ENCODE data around the gene SRRM1. TPM values are rescaled to one million over a fixed set of nuclear protein-coding genes. Genes with fewer than 3 reads are reported as not detected.

Gene SRRM1
- total and polyA plus RNA-seq, 12 donors: 26.0 to 83.0 (median 75.8) TPM

GRCh38 chr1:24713736-24714135 lies 70.6 kb downstream of the SRRM1 start:
- no peak for DNase-seq

DNA sequence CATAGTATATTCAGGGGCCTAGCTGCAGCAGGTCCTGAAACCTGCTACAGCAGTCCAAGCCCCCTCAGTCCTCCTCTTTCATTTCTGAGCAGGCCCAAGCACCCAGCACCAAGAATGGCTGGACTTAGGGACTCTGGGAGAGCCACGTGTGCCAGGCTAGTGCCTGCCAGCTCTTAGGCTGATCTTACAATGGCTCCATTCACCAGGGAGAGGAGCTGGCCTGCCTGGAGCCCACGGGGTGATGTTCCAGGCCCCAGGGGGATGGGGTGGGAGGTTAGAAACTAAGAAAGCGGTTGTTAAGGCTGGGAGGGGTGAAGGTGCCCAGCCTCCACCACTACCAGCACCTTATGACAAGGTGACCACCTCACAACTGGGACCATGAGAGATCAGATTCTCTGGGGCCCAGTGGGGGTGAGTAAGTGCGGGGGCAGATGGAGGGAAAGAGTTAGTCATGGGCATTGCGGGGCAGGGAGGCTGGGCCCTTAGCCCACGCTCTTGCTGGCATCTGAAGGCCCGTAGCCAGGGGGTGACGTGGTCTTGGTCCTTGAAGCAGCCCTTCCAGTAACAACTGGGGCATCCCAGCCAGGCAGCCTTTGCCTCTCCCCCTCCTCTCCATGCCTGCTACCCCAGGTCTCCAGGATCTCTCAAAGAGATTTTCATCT lies 71.9 kb downstream of the SRRM1 start:
- Histone ChIP-seq H3K4me3 (no peak overlapping the region), H3K27me3 (no peaks in the 10 kb centered on the region), H3K4me1 (peaks cover 5 to 37% (median 20%) of the 10 kb centered on the region in 9 donors), H3K36me3 (no peaks in the 10 kb centered on the region), H3K27ac (peak overlapping the region in 1 of 10 donors; percentile 33), H3K9me3 (no peaks in the 10 kb centered on the region)
- DNase-seq (no peak), ATAC-seq (peak in 2 of 8 donors; percentile 8 to 23)
- TF ChIP-seq CTCF (IDR thresholded peaks at IDR 0.05): no peak
- WGBS, 2 donors: 88 to 89% methylated on average over 8 of the region's 8 CpGs
- intact Hi-C loops (cut with DNase I): no loop called here

More at GRCh38 chr1:24713736-24714135, 70.6 kb downstream of the SRRM1 start:
- H3K27ac ChIP-seq: no peak overlapping the region
- H3K9me3 ChIP-seq: no peaks in the 10 kb centered on the region
- no peak for TF ChIP-seq CTCF (IDR thresholded peaks at IDR 0.05)
- intact Hi-C loops (cut with DNase I): no loop called here
- H3K4me3 ChIP-seq: no peak overlapping the region
- H3K27me3 ChIP-seq: no peaks in the 10 kb centered on the region
- H3K4me1 ChIP-seq: peaks cover under 1 to 37% (median 12%) of the 10 kb centered on the region in 9 donors
- no peak for ATAC-seq
- H3K36me3 ChIP-seq: no peaks in the 10 kb centered on the region
- 71 to 81% methylated on average over 5 of the region's 5 CpGs for WGBS, 2 donors

- Histone ChIP-seq H3K27ac (no peak overlapping the region), H3K36me3 (no peaks in the 10 kb centered on the region), H3K9me3 (no peaks in the 10 kb centered on the region), H3K4me1 (peaks cover 9 to 37% (median 23%) of the 10 kb centered on the region in 9 donors), H3K4me3 (no peak overlapping the region), H3K27me3 (no peaks in the 10 kb centered on the region)
- intact Hi-C loops (cut with DNase I): no loop called here
- ATAC-seq (no peak), DNase-seq (no peak)
- 97 to 99% methylated on average over 7 of the region's 7 CpGs for WGBS, 2 donors
- no peak for TF ChIP-seq CTCF (IDR thresholded peaks at IDR 0.05)
These were observed 72.6 kb downstream of the SRRM1 start for GRCh38 chr1:24715658-24716057.

DNA sequence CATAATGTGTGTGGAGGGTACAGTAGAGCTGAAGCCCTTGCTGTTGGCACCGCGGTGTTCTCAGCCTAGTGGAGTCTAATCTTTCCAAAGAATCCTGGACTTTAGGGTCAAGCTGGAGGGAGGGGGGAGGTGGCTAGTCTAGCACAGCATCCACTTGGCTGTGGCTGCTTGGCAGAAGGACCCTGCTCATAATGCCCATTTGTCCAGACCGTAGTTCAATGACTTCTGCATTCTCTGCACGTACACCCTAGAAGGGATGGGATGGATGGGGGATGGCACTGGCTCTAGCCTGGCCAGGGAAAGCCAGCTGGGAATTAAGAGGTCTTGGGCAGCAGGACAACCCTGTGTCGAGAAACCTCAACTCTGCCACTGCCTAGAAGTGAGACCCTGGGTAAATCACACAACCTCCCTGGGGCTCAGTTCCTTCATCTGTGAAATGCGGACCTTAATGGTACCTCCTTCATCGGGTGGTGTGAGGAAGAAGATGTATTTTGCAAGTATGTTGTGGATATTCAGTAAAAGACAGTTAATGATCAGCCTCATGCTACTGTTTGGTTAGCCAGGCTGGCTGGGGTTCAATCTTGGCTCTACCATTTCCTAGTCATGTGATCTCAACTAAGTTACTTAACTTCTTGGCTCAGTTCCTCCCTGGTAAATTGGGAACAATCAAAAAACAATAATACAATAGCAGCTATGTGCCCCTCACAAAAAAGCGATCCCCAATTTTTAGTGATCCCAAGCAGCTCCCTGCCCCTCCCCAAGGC lies 75.0 kb downstream of the SRRM1 start:
- Histone ChIP-seq H3K36me3 (no peaks in the 10 kb centered on the region), H3K4me1 (peaks cover 13 to 45% (median 35%) of the 10 kb centered on the region in 9 donors), H3K27ac (peak overlapping the region in 9 of 10 donors; percentile 15 to 88 (median 44)), H3K9me3 (no peaks in the 10 kb centered on the region), H3K27me3 (no peaks in the 10 kb centered on the region), H3K4me3 (no peak overlapping the region)
- intact Hi-C loops (cut with DNase I): no loop called here
- no peak for ATAC-seq
- WGBS, 2 donors: 88% methylated on average over 8 of the region's 8 CpGs
- no peak for TF ChIP-seq CTCF (IDR thresholded peaks at IDR 0.05)
- DNase-seq: no peak
